Measurements from ENCODE around the gene ELMO3. TPM values are rescaled to one million over a fixed set of nuclear protein-coding genes. Genes with fewer than 3 reads are reported as not detected.

ELMO3 gene
- total RNA-seq, 1 experiment from 2014 or later = 8.6 TPM

- Histone ChIP-seq H3K9me3 (ENCODE audit: control insufficient read depth, low read depth, low read length) (no peaks in the 10 kb centered on the region), H2BK12ac (ENCODE audit: insufficient read length, low read depth, low read length) (no peak overlapping the region), H4K5ac (ENCODE audit: insufficient read length, low read depth, low read length) (no peak overlapping the region), H3T11ph (ENCODE audit: low read length) (no peak overlapping the region), H4K91ac (ENCODE audit: insufficient read length, low read depth, low read length) (no peak overlapping the region), H2BK20ac (ENCODE audit: low read depth, low read length, poor library complexity, severe bottlenecking) (no peak overlapping the region), H2BK5ac (ENCODE audit: insufficient read length, low read length) (no peak overlapping the region), H3K4ac (ENCODE audit: low read depth, low read length) (no peak overlapping the region; the same call in 1 of the 2 replicates), H3K9ac (ENCODE audit: extremely low read depth, insufficient read length, low read length) (no peak overlapping the region), H3K27me3 (ENCODE audit: insufficient read depth, low read length) (no peaks in the 10 kb centered on the region), H4K8ac (replicated peaks; ENCODE audit: insufficient read length, low read depth, low read length) (no peak overlapping the region), H2BK120ac (ENCODE audit: low read depth, low read length, poor library complexity, severe bottlenecking) (no peak overlapping the region), H4K20me1 (ENCODE audit: control insufficient read depth, insufficient read depth, insufficient read length) (peaks cover 3% of the 10 kb centered on the region), H3K4me2 (ENCODE audit: insufficient read depth, insufficient read length, low read length) (no peak overlapping the region), H3K79me1 (ENCODE audit: insufficient read depth, low read depth, low read length, poor library complexity, severe bottlenecking) (peaks cover 4% of the 10 kb centered on the region), H2AFZ (ENCODE audit: low read length) (no peak overlapping the region), H3K4me1 (ENCODE audit: insufficient read depth, low read length) (peaks cover 11% of the 10 kb centered on the region; the same call in 1 of the 2 replicates), H2AK5ac (ENCODE audit: insufficient read length, low read length) (no peak overlapping the region), H3K18ac (ENCODE audit: insufficient read length, low read depth, low read length) (no peak overlapping the region), H3K56ac (ENCODE audit: insufficient read length, low read depth, low read length) (no peak overlapping the region), H3K27ac (ENCODE audit: insufficient read length, low read depth, low read length) (no peak overlapping the region), H3K79me2 (ENCODE audit: insufficient read depth, low read length) (no peaks in the 10 kb centered on the region; the same call in 1 of the 2 replicates), H2BK15ac (ENCODE audit: low read depth, low read length) (no peak overlapping the region), H3K23me2 (ENCODE audit: insufficient read length, low read depth, low read length, poor library complexity, severe bottlenecking) (no peaks in the 10 kb centered on the region), H3K23ac (ENCODE audit: insufficient read length, low read depth, low read length) (no peak overlapping the region), H3K14ac (ENCODE audit: insufficient read depth, low read length) (no peak overlapping the region)
- H3K4me3 Mint-ChIP-seq = no peak overlapping the region
- H3K27ac Mint-ChIP-seq = peak overlapping the region in 1 of 3 experiments; percentile 68; a peak in 1 of 7 replicates
- no CpG with 5 or more reads among the region's 4 CpGs for WGBS (ENCODE audit: extremely low coverage, insufficient read length, low lambda C conversion rate)
- no peaks in the 10 kb centered on the region for H3K9me3 Mint-ChIP-seq
- H3K4me1 Mint-ChIP-seq = peaks cover 28 to 29% of the 10 kb centered on the region in 2 experiments
- no peaks in the 10 kb centered on the region; the same call in 1 of the 2 replicates for H3K27me3 Mint-ChIP-seq (ENCODE audit: low read depth)
- DNase-seq = no peak
- peaks cover 13 to 39% (median 27%) of the 10 kb centered on the region in 3 experiments for H3K36me3 Mint-ChIP-seq (ENCODE audit: insufficient read depth in 1 of 3, low read depth in 3 of 3)
- TF ChIP-seq CTCF (conservative IDR thresholded peaks at IDR 0.05) = no peak
These were observed 41.6 kb downstream of the ELMO3 start for GRCh38 chr16:67240506-67240905.

Measured in H9 (cell line).